ENCODE data around the gene ASTN2.

ASTN2 gene

GRCh38 chr9:116451500-116452115 is 963.2 kb downstream of the ASTN2 start:
- H3K4me3 ChIP-seq (replicated peaks; ENCODE audit: low read depth, low read length) = no peak overlapping the region
- no peaks in the 10 kb centered on the region for H3K36me3 ChIP-seq (ENCODE audit: control insufficient read depth, insufficient read depth, low read length)
- TF ChIP-seq, protein P1, sequence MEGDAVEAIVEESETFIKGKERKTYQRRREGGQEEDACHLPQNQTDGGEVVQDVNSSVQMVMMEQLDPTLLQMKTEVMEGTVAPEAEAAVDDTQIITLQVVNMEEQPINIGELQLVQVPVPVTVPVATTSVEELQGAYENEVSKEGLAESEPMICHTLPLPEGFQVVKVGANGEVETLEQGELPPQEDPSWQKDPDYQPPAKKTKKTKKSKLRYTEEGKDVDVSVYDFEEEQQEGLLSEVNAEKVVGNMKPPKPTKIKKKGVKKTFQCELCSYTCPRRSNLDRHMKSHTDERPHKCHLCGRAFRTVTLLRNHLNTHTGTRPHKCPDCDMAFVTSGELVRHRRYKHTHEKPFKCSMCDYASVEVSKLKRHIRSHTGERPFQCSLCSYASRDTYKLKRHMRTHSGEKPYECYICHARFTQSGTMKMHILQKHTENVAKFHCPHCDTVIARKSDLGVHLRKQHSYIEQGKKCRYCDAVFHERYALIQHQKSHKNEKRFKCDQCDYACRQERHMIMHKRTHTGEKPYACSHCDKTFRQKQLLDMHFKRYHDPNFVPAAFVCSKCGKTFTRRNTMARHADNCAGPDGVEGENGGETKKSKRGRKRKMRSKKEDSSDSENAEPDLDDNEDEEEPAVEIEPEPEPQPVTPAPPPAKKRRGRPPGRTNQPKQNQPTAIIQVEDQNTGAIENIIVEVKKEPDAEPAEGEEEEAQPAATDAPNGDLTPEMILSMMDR (IDR thresholded peaks at IDR 0.05; ENCODE audit: insufficient read depth, low read length, poor library complexity, severe bottlenecking) = no peak
- DNase-seq (ENCODE audit: extremely low read depth, insufficient read length) = no peak
- H3K27me3 ChIP-seq (replicated peaks; ENCODE audit: control insufficient read depth, insufficient read depth, low read length) = no peaks in the 10 kb centered on the region

DNA sequence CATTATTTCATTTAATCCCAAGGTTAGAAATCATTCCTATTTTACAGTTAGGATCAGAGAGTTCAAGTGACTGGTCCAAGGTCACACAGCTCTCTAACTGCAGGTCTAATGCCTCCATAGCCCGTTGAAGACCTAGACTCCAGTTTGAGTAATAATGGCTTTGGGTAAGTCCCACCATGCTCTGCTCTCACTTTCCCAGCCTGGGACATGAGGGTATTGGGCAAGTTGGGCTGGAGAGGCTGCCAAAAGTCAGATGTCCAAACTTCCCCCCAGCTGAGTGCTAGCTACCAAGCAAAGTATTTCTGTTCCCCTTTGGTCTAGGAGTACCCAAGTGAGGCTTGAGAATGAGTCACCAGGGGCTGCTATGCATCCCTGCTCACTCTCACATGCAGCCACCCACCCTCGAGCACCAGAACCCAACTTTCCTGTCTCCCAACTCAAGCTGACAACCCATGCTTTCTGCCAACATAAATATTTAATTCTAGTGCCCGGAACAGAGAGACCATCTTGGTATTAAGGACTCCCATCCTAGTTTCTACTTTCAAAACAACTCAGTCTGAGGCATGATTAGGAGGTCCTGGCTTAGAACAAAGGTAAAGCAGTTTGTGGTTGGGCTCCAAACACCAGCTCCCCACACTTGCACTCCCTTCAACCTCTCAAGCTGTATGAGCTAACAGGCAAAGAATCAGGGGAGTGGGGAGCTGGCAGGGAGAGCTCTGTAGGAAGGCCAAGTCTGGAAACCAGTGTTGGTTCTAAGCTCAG is 964.3 kb downstream of the ASTN2 start:
- no peaks in the 10 kb centered on the region for H3K27me3 ChIP-seq (replicated peaks; ENCODE audit: control insufficient read depth, insufficient read depth, low read length)
- DNase-seq (ENCODE audit: extremely low read depth, insufficient read length) = peak; percentile 22
- TF ChIP-seq, protein P1 (IDR thresholded peaks at IDR 0.05; ENCODE audit: insufficient read depth, low read length, poor library complexity, severe bottlenecking) = no peak

DNA sequence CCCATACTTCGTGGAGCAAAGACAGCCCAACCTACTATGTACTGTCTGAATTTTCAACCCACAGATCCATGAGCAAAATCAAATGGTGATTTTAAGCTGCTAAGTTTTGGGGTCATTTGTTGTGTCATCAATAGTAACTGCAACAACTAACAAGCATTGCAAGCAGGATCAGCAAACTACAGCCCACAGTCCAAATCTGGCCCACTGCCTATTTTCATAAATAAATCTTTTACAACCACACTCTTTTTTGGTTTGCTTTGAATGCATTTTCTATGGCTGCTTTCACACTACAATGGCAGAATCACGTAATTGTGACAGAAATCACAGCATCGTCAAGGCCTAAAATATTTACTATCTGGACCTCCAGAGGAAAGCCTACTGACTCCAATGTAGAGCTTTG is 964.9 kb downstream of the ASTN2 start:
- Histone ChIP-seq H3K36me3 (ENCODE audit: control insufficient read depth, insufficient read depth, low read length) (no peaks in the 10 kb centered on the region), H3K27me3 (replicated peaks; ENCODE audit: control insufficient read depth, insufficient read depth, low read length) (no peaks in the 10 kb centered on the region), H3K4me3 (replicated peaks; ENCODE audit: low read depth, low read length) (no peak overlapping the region)
- DNase-seq (ENCODE audit: extremely low read depth, insufficient read length) = no peak
- TF ChIP-seq, protein P1 (IDR thresholded peaks at IDR 0.05; ENCODE audit: insufficient read depth, low read length, poor library complexity, severe bottlenecking) = no peak

More for the DNA sequence above, 964.3 kb downstream of the ASTN2 start:
- Histone ChIP-seq H3K4me3 (replicated peaks; ENCODE audit: low read depth, low read length) (no peak overlapping the region), H3K36me3 (ENCODE audit: control insufficient read depth, insufficient read depth, low read length) (no peaks in the 10 kb centered on the region)

GRCh38 chr9:116448431-116448830 is 966.4 kb downstream of the ASTN2 start:
- TF ChIP-seq, protein P1 (IDR thresholded peaks at IDR 0.05; ENCODE audit: insufficient read depth, low read length, poor library complexity, severe bottlenecking) = no peak
- Histone ChIP-seq H3K4me3 (replicated peaks; ENCODE audit: low read depth, low read length) (no peak overlapping the region), H3K27me3 (replicated peaks; ENCODE audit: control insufficient read depth, insufficient read depth, low read length) (no peaks in the 10 kb centered on the region), H3K36me3 (ENCODE audit: control insufficient read depth, insufficient read depth, low read length) (no peaks in the 10 kb centered on the region)
- DNase-seq (ENCODE audit: extremely low read depth, insufficient read length) = no peak

DNA sequence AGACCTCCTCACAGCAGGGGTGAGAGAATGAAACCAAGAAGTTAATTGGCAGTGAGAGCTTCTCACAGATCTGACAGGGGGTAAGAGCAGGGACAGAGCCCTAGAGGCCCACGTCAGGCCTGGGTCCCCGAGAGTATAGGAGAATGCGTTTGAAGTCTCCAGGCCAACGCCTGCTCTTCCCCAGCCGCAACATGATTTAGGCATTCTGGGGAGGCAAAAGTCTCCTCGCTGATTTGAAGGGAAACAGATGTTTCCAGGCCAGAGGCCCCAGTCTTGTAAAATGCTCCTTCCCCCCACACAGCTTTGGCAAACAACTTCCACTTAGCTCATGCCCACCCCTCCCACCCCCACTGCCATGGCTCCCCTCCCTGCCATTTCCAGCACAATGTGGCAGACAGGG is 966.9 kb downstream of the ASTN2 start:
- TF ChIP-seq, protein P1 (IDR thresholded peaks at IDR 0.05; ENCODE audit: insufficient read depth, low read length, poor library complexity, severe bottlenecking) = no peak
- H3K27me3 ChIP-seq (replicated peaks; ENCODE audit: control insufficient read depth, insufficient read depth, low read length) = no peaks in the 10 kb centered on the region

More for the DNA sequence above, 966.9 kb downstream of the ASTN2 start:
- Histone ChIP-seq H3K36me3 (ENCODE audit: control insufficient read depth, insufficient read depth, low read length) (no peaks in the 10 kb centered on the region), H3K4me3 (replicated peaks; ENCODE audit: low read depth, low read length) (no peak overlapping the region)
- DNase-seq (ENCODE audit: extremely low read depth, insufficient read length) = no peak

All from GM06990 (cell line).